ENCODE measurements around the gene ECSIT.

ECSIT gene

GRCh38 chr19:11456659-11457058 is 72.3 kb downstream of the ECSIT start:
- TF ChIP-seq TOX (CRISPR knock-in tag; IDR thresholded peaks at IDR 0.05; ENCODE audit: borderline replicate concordance) (no peak), ARNTL (CRISPR knock-in tag; IDR thresholded peaks at IDR 0.05; ENCODE audit: borderline replicate concordance, low read depth) (no peak), PPARA (CRISPR knock-in tag; IDR thresholded peaks at IDR 0.05; ENCODE audit: borderline replicate concordance) (no peak), ZNF565 (CRISPR knock-in tag; conservative IDR thresholded peaks at IDR 0.05; ENCODE audit: low read depth) (no peak), ESRRG (CRISPR knock-in tag; IDR thresholded peaks at IDR 0.05) (no peak), TSHZ2 (CRISPR knock-in tag; IDR thresholded peaks at IDR 0.05) (no peak)
- ATAC-seq: no peak

Data from SK-N-SH treated with all-trans-retinoic acid at 6 μM for 48 hours (cell line).